Muscle of arm (tissue), 12 donors: Measurements from ENCODE around the gene APOL4. TPM values are rescaled to one million over a fixed set of nuclear protein-coding genes. Genes with fewer than 3 reads are reported as not detected.
A peak's percentile ranks its signal among the peaks of the same experiment; 100 is the strongest.
"Not testable (repeated sequence)": the region's sequence is repeated elsewhere in the genome, so short reads cannot be mapped to it uniquely, and the experiment has no call there.

Source experiments
- DNase-seq: peaks from one replicate; pipeline ENCODE4 v3.0.0-alpha.2; 2013
- polyA plus RNA-seq, 12 donors: library from polyadenylated mRNA; unstranded; fragments of 120-200 nt; gene quantifications; one replicate each; pipeline ENCODE4 v1.2.1, GENCODE V29; 2013; ENCODE audit not compliant: insufficient read length in 12 of 12

The APOL4 gene
- polyA plus RNA-seq, 12 donors = 8.4 to 25.5 (median 16.2) TPM; not detected in 1

DNA sequence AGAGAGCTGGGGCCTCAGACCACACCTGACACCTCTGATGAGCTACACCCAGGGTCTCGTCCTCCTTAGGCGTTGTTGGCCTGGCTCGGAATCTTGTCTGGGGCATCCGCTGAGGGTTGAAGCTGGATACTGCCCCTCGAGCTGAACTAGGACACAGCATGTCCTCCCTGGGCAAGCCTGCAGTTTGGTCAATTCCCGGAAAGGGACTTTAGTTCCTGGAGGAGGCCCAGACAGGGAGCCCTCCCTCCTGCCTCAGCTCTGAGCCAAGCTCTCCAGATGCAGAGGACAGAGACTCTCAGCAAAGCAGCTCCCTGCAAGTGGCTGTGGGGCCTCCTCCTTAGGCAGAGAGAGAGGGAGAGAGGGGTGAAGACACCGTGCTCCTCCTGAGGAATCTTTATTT is 45.9 kb downstream of the APOL4 start:
- DNase-seq = peak; percentile 76

DNA sequence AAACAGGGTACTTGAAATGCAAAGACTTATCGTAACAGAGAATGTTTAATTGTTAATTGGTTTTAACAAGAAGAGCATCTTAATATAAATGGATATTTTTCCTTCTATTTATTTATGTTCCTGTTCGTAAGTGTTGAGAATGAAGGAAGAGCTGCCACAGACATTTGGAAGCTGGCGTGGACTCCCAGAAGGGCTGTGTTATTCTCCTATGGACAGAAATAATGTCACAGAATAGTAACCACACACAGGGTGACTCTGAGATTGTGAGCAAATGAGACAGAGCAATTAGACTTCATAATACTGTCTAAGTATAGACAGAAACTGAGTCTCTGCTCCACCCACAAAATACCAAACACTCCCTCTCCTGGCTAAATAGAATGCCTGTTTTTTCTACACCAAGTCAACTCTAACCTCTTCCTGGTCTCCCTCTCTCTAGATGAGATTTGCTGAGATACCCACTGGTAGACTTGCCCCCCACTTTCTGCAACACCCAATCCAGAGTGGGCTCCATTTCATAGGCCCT is 47.1 kb downstream of the APOL4 start:
- DNase-seq = no peak

DNA sequence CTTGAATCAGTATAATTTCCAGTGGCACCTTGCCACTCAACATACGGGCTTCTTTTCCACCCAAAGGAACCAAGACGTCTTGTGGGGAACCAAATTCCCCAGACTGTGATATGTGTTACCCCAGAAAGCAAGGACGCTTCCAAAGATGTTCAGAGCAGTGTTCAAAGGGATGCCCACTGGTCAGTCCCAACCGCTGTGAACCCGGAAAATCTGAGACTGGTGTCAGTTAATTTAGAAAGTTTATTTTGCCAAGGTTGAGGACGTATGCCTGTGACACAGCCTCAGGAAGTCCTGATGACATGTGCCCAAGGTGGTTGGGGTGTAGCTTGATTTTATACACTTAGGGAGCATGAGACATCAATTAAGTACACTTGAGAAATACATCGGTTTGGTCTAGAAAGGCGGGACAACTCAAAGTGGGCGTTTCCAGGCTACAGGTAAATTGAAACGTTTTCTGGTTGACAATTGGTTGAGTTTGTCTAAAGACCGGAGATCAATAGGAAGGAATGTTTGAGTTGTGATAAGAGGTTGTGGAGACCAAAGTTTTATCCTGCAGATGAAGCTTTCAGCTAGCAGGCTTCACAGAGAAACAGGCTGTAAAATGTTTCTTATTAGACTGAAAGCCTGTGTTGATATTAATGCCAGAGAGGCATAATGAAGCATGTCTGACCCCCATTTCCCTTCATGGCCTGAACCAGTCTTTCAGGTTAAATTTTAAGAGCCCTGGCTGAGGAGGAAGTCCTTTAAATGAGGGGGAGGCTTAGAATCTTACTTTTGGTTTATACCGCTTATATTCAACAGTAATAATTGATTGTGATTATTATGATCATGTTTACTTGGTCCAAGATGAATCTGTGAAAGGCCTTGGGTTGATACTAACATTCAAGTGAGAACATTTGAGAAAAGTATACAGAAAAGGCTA is 47.8 kb downstream of the APOL4 start:
- no peak for DNase-seq

DNA sequence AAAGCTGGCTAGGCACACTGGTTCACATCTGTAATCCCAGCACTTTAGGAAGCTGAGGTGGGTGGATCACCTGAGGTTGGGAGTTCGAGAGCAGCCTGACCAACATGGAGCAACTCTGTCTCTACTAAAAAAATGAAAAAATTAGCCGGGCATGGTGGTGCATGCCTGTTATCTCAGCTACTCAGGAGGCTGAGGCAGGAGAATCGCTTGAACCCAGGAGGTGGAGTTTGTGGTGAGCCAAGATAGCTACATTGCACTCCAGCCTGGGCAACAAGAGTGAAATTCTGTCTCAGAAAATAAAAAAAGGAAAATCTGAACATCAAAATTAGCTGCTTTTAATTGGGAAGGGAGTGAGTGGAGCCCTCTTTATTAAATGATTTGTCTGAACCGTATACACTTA is 48.8 kb downstream of the APOL4 start:
- DNase-seq = not testable (repeated sequence)

DNA sequence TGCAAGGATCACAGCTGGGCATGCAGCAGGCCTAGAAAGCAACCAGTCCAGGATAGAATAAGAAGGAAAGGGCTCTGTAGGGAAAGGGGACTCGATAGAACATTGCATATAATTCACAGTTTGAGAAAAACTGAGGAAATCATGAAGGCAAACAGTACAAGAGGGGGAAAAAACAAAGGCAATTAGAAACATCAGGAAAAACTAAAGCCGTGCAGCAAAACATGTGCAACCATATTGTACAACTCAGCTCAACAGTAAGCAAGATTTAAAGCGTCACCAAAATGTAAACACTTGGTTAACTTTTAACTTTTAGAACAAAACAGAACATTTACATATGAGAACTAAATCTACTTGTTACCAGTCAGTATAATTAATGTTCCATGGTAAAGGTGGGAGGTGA is 49.5 kb downstream of the APOL4 start:
- no peak for DNase-seq

DNA sequence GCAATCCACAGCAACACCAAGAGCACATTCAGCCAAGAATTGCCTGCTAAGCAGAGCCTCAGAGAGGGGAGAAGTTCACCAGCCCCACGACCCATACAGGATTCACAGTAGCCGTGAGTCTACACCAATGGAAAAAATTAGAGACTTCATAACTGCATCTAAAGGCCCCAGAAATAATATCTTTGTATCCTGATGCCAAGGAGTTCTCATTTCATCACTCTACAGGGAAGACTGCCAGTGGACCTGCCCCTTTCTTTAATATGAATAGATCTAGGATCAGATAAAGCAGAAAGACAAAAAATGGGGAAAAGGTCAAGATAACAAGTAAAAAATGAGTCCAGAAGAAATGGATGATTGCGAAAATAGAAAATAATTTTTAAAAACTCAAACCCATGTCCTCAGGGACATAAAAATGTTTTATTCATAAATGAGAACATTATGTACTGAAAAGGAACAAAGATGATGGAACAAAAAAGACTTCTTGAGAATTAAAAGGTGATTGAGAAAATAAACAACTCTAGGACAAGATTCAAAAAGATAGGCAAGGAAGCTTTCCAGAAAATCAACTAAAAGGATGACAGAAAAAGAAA is 50.5 kb downstream of the APOL4 start:
- DNase-seq = no peak

DNA sequence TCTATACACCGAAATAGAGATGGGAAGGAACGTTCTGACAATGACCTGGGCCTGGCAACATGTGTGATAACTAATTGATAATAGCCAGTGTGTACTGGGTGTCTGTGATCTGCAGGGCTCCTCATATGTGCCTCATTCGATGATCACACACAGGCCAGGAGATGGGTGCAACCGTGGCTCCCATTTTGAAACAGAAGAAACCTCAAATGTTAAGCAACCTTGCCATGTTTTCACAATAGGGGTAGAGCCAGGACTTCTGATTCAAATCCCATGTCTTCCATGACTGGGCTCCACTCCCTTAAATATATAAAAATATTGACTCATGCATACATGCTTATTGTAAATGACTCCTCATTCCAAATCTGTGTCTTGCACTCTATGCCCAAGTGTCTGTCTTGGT is 52.2 kb downstream of the APOL4 start:
- no peak for DNase-seq

DNA sequence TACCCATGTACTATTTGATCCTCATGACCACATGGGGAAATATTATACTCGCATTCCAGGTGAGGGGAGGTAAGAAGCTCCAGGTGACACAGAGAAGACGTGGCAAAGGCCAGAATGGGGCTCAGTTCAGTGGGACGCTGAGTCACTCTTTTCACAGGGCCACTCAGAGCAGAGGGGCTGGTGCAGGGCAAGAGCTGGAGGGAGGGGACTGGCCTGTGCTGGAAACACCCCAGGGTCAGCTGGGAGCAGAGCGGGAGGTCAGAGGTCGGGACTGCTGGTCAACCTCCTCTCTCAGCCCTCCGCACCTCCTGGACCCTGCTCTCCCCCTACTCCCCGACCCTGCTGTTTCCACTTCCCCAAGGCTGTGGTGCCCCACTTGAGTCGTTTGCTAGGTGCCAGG is 53.2 kb downstream of the APOL4 start:
- DNase-seq = no peak

DNA sequence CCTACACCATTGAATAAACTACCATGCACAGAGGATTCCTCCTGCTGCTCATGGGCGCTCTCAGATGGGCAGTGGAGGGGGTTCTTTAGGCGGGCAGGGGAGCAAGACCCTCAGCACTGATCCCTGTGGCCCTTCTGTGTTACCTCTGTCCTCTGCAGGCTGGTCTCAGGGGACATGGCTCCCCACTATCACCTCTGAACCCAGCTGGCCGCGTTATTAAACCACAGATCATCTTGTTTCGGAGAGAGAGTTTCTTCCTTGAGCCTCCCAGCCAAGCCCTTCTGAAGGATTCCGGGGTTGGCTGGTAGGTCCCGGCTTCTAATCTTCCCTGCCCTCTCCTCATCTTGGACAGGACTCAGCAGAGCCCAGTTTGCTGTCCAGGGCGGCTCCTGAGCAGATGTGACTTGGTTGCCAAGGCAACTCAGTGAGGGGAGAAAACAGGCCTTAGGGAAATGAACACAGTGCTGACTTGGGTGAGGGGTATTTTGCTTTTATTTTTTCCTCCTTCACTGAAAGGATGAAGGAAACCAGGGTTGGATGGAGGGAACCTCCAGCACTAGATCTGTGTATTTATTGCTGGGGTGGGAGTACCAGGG is 54.3 kb downstream of the APOL4 start:
- DNase-seq = no peak

DNA sequence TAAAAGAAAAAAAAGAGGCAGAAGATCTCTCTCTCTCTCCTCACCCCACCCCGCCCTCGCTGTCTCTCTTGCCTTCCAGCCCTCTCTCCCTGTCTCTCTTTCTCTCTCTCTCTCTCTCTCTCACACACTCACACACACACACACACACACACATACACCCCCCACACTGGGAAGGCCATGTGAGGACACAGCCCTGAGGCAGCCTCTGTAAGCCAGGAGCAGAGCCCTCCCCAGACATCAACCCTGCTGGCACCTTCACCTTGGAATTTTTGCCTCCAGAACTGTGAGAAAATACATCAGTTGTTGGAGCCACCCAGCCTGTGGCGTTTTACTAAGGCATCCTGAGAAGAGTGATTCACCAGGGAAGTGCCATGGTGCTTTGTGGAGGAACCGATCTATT is 55.7 kb downstream of the APOL4 start:
- no peak for DNase-seq

DNA sequence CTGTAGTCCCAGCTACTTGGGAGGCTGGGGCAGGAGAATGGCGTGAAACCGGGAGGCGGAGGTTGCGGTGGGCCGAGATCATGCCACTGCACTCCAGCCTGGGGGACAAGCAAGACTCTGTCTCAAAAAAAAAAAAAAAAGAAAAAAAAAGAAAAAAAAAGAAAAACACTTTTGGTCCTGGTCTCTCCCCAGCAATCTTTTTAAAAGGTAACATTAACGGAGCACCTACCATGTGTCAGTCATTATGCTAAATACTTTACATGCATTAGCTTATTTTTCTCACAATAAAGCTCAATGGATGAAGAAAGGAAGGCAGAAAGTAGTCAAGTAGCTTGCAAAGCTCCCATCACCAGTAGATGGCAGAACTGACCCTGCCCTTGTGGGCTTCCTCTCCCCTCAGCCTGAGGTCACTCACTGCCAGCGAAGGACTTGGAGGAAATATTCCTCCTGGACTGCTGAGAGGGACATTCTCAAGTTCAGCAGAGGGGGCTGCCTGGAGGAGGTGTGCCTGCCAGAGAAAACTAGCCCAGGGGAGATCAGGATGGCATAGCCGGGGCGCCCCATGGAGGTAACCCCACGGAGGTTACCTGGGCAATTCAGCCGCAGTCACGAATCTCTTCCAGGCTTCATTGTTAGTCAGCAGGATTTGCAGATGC is 56.6 kb downstream of the APOL4 start:
- DNase-seq = peak; percentile 68

DNA sequence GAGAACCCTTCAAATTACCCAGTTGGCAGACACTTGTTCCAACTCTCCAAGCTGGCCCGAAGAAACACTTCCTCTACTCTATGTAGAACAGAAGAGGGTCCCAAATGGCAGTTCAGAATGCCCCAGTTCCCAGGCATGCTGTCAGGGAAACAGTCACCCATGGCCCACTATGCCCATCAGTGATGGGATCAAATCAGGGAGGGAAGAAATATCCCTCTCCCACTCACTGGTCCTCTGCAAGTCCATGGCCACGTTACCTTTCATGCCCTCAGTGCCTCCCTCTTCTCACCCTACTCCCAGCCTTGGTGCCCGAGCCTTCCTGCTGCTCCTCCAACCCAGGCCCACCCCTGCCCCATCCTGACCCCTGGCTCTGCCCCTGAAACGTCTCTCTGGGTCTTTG is 57.7 kb downstream of the APOL4 start:
- no peak for DNase-seq

DNA sequence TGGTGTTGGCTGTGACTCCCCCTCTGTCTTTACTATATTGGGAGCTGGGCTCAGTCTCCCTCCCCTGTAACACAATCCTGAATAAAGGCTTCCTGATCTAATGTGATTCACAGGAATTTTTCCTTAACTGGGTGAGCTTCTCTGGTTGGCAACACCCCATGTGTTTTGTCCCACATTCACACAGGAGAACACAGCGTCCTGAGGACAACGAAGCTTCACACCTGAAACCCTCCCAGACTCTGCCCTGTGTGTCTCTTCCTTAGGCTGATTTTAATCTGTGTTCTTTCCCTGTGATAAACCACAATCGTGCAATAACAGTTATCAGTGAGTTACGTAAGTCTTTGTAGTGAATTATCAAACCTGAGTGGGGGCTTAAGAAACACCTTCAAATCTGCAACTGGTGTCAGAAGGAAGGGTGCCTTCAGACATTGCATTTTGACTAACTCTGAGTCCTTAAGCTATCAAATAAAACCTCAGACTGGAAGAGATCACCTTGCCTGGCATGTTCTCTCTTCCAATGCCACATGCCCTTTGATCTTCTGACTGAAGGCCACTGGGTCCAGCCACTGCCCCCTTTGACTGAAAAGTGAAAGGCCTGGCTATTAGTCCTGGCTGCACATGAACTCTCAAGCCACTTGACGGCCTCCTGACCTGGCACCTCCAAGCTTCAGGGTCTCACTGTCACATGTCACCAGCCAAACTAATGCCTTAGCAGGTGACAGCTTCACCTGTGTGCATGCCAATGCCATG is 58.4 kb downstream of the APOL4 start:
- DNase-seq = no peak

DNA sequence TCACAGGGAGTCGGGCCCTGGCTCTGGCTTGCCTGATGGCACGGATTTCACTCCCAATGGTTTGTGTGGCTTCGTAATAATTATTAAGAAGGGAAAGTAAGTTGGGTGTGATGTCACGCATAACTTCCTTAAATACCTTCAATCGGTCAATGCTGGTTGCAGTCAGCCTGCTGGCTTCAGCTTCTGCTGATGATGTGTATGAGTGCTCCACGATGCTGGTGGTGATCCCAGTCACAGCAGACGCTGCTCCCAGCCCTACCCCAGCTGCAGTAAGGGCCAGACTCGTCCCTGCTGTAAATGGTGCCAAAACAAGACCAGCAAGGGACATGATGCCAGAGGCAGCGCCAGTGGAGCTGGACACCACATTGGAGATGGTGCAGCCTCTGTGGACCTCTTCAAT is 60.1 kb downstream of the APOL4 start:
- no peak for DNase-seq

Other genes with a start within 250 kb of the APOL4 start
- gene RBFOX2, start 173.0 kb downstream of the APOL4 start, polyA plus RNA-seq = 100 to 1,000 TPM; 180 to 394 (median 218) TPM
- 10 to 100 TPM in 5 of 12 donors, 1 to 10 TPM in 6, not detected in 1; 6.8 to 18.0 (median 9.6) TPM for gene APOL3, start 41.1 kb downstream of the APOL4 start, polyA plus RNA-seq
- 100 to 1,000 TPM in 1 of 12 donors, 10 to 100 TPM in 11; 15.2 to 170 (median 21.8) TPM for gene APOL2, start 37.7 kb upstream of the APOL4 start, polyA plus RNA-seq
- 1 to 10 TPM in 11 of 12 donors, not detected in 1; 2.5 to 6.0 (median 5.0) TPM for gene APOL1, start 51.3 kb upstream of the APOL4 start, polyA plus RNA-seq
- 100 to 1,000 TPM in 6 of 12 donors, 10 to 100 TPM in 6; 77.1 to 364 (median 100) TPM for gene MYH9, start 186.2 kb upstream of the APOL4 start, polyA plus RNA-seq